ENCODE measurements around the gene STXBP6. TPM values are rescaled to one million over a fixed set of nuclear protein-coding genes. Genes with fewer than 3 reads are reported as not detected.

Gene STXBP6
- total and polyA plus RNA-seq, 2 of the 13 experiments (the other 11 are each of a cell fraction or from before 2014, with no cell fraction given) = 35.3 to 42.8 TPM

GRCh38 chr14:24885410-24885913 is 164.5 kb downstream of the STXBP6 start (continued):
- TF ChIP-seq DMTF1 (CRISPR knock-in tag; IDR thresholded peaks at IDR 0.05) = no peak
- TF ChIP-seq DNMT3B (CRISPR knock-in tag; conservative IDR thresholded peaks at IDR 0.05) = no peak
- peak; percentile 25 for TF ChIP-seq MLX (CRISPR knock-in tag; IDR thresholded peaks at IDR 0.05)
- no peak for TF ChIP-seq REST (IDR thresholded peaks at IDR 0.05; ENCODE audit: borderline replicate concordance in 1 of 2, low read depth in 1 of 2, low read length in 2 of 2)
- TF ChIP-seq TBL1XR1 (IDR thresholded peaks at IDR 0.05; ENCODE audit: borderline replicate concordance, low read length, partially characterized antibody) = no peak
- TF ChIP-seq SALL2 (CRISPR knock-in tag; IDR thresholded peaks at IDR 0.05) = no peak
- no peak for TF ChIP-seq ZNF761 (CRISPR knock-in tag; conservative IDR thresholded peaks at IDR 0.05)
- peak; percentile 66; the same call in 1 of the 2 replicates for TF ChIP-seq ZNF503 (CRISPR knock-in tag; IDR thresholded peaks at IDR 0.05)
- TF ChIP-seq TOE1 (CRISPR knock-in tag; IDR thresholded peaks at IDR 0.05) = 0 out of 2 replicates have a peak, but pooled peaks have one; percentile 34
- TF ChIP-seq MTF1 (CRISPR knock-in tag; IDR thresholded peaks at IDR 0.05) = no peak
- TF ChIP-seq SRF (IDR thresholded peaks at IDR 0.05; ENCODE audit: low read depth, low read length) = no peak
- TF ChIP-seq MEIS1 (CRISPR knock-in tag; IDR thresholded peaks at IDR 0.05; ENCODE audit: borderline replicate concordance) = no peak
- TF ChIP-seq ZNF784 (CRISPR knock-in tag; IDR thresholded peaks at IDR 0.05; ENCODE audit: borderline replicate concordance) = 0 out of 2 replicates have a peak, but pooled peaks have one; percentile 56
- TF ChIP-seq SP5 (CRISPR knock-in tag; IDR thresholded peaks at IDR 0.05; ENCODE audit: borderline replicate concordance, low read depth) = no peak
- TF ChIP-seq RFX5 (IDR thresholded peaks at IDR 0.05; ENCODE audit: low read depth, low read length) = no peak

Data from HepG2 (cell line).